Lower lobe of right lung (tissue), 2 donors: Measurements from ENCODE around the gene THAP8. TPM values are rescaled to one million over a fixed set of nuclear protein-coding genes. Genes with fewer than 3 reads are reported as not detected.

ENCODE experiments used
- ATAC-seq, 2 donors: fragments of 200-7000 bp; cut with Tn5 transposase; one replicate each; pipeline ENCODE4 v1.9.1; 2020 to 2022; ENCODE audit warnings: mild to moderate bottlenecking in 2 of 2, moderate library complexity in 2 of 2
- DNase-seq: peaks from one replicate; pipeline ENCODE4 v3.0.0-alpha.2; 2020
- H3K27ac ChIP-seq: fragments of 200-600 bp; one replicate; pipeline ENCODE4 v1.8.0; 2022
- H3K27me3 ChIP-seq: fragments of 200-600 bp; one replicate; pipeline ENCODE4 v1.8.0; 2022; ENCODE audit warnings: low read depth
- H3K36me3 ChIP-seq: fragments of 200-600 bp; one replicate; pipeline ENCODE4 v1.8.0; 2022; ENCODE audit warnings: mild to moderate bottlenecking
- H3K4me1 ChIP-seq: fragments of 200-600 bp; one replicate; pipeline ENCODE4 v1.8.0; 2022
- H3K4me3 ChIP-seq: fragments of 200-600 bp; one replicate; pipeline ENCODE4 v1.8.0; 2022; ENCODE audit warnings: mild to moderate bottlenecking
- H3K9me3 ChIP-seq: fragments of 200-600 bp; one replicate; pipeline ENCODE4 v1.8.0; 2022
- intact Hi-C: fragments of 100-400 bp; cut with DNase I; formaldehyde crosslinking; loops from one replicate; pipeline ENCODE4 v1.11.0; 2022
- total RNA-seq: library from RNA; stranded (reverse); fragmentation: NEBNext Ultra II Directional; extraction: Animal tissue kit (Norgen Biotek cat#: 25700); gene quantifications from one replicate; pipeline ENCODE4 v1.2.1, GENCODE V29; 2021
- TF ChIP-seq, protein P1 (sequence below): fragments of 200-600 bp; IDR thresholded peaks from one replicate; pipeline ENCODE4 v1.8.0; 2022; ENCODE audit warnings: antibody characterized with exemption, mild to moderate bottlenecking
- donor health status: DM: no; HTN: yes; CAD: no; lungs with severe emphysema.

Gene THAP8
- total RNA-seq, 1 donor from 2014 or later = 5.5 TPM

DNA sequence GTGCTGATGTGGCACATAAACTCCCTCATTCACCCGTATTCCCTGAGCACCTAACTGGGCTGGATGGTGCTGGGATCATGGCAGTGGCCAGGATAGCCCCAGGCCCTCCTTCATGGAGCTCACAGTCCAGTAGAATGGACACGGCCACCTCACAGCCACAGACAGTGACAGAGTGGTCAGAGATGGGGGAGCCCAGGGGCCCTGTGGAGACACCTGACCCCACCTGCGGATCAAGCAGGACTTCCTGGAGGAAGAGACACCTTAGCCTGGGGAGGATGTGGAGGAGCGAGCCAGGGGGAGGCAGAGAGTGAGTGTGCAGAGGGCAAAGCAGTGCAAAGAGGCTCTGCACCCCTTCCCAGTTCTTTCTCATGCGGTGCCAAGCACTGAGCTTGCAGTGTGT is 35.8 kb upstream of the THAP8 start:
- intact Hi-C loops = no loop called here
- no peaks in the 10 kb centered on the region for H3K4me1 ChIP-seq
- TF ChIP-seq, protein P1, sequence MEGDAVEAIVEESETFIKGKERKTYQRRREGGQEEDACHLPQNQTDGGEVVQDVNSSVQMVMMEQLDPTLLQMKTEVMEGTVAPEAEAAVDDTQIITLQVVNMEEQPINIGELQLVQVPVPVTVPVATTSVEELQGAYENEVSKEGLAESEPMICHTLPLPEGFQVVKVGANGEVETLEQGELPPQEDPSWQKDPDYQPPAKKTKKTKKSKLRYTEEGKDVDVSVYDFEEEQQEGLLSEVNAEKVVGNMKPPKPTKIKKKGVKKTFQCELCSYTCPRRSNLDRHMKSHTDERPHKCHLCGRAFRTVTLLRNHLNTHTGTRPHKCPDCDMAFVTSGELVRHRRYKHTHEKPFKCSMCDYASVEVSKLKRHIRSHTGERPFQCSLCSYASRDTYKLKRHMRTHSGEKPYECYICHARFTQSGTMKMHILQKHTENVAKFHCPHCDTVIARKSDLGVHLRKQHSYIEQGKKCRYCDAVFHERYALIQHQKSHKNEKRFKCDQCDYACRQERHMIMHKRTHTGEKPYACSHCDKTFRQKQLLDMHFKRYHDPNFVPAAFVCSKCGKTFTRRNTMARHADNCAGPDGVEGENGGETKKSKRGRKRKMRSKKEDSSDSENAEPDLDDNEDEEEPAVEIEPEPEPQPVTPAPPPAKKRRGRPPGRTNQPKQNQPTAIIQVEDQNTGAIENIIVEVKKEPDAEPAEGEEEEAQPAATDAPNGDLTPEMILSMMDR = no peak

DNA sequence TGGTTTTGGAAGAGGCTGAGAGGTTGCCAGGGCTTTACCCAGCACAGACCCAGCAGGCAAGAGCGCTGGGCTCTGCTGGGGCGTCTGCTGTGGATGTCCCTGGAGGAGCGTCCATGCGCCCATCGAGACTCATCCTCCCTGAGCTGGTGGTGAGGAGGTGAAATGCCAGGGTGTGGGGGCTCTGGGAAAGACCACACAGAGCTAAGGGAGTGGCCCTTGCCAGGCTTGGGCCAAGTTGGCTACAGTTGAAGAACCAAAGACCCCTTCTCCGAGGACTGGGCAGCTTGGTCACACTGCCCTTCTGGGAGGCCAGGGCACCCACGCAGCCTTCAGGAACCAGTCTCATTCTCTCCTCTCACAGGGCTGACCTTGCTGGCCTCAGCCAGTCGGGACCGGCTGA is 32.2 kb upstream of the THAP8 start:
- H3K27ac ChIP-seq = no peak overlapping the region
- ATAC-seq (no peak), DNase-seq (no peak)
- H3K36me3 ChIP-seq = no peaks in the 10 kb centered on the region
- no peaks in the 10 kb centered on the region for H3K9me3 ChIP-seq
- no peaks in the 10 kb centered on the region for H3K4me1 ChIP-seq
- H3K27me3 ChIP-seq = no peaks in the 10 kb centered on the region
- intact Hi-C loops = no loop called here
- TF ChIP-seq, protein P1 = no peak
- no peak overlapping the region for H3K4me3 ChIP-seq

More for the DNA sequence above, 35.8 kb upstream of the THAP8 start:
- DNase-seq (no peak), ATAC-seq (no peak)
- Histone ChIP-seq H3K36me3 (no peaks in the 10 kb centered on the region), H3K9me3 (no peaks in the 10 kb centered on the region), H3K27me3 (no peaks in the 10 kb centered on the region), H3K27ac (no peak overlapping the region), H3K4me3 (no peak overlapping the region)

DNA sequence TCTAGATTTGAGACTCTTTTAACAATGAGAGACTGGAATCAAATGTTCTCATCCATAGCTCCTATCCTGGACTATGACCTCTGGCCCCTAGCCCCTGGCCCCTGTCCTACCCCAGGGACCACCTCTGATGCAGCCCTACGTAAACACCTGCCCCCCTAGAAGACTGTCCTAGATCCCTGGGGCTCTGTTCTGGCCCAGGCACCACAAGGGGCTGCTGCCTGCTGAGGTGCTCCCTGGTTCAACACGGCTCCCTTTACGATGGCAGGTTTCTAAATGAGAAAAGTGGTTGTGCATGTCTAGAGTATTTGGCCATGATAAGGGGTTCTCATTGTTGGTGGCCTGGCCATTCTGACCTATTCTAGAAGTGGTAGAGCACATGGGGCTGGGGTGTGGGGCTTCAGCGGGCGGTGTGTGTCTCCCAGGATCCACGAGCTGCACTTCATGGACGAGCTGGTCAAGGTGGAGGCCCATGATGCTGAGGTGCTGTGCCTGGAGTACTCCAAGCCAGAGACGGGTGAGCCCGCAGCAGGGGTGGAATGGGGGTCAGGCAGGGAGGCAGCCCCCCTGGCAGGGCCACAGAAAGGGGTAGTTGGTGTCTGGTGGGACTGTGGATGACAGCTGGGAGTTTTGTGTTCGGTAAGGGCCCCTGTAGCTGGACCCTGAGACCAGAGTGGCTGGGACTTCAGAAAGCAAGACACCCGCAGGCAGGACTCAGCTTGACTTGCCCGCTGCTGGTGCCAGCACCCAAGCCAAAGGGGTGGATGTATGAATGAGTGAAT is 30.3 kb upstream of the THAP8 start:
- DNase-seq (no peak), ATAC-seq (no peak)
- H3K4me3 ChIP-seq = no peak overlapping the region
- no peaks in the 10 kb centered on the region for H3K27me3 ChIP-seq
- no peak overlapping the region for H3K27ac ChIP-seq
- intact Hi-C loops = no loop called here
- TF ChIP-seq, protein P1 = no peak
- H3K4me1 ChIP-seq = no peaks in the 10 kb centered on the region
- no peaks in the 10 kb centered on the region for H3K36me3 ChIP-seq
- H3K9me3 ChIP-seq = no peaks in the 10 kb centered on the region

DNA sequence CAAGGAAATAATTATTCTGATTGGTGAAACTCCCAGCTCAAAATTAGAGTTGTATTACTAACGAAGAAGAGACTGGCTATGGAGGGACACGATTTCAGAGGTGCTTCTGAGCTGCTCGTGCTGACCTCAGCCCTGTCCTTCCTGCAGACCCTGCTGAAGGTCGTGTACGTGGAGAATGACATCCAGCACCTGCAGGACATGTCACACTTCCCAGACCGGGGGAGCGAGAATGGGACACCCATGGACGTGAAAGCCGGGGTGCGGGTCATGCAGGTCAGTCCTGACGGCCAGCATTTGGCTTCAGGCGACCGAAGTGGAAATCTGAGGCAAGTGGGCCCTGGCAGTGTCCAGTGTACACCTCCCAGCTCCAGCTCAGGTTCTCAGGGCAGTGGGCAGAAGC is 28.8 kb upstream of the THAP8 start:
- DNase-seq = no peak
- H3K4me1 ChIP-seq = no peaks in the 10 kb centered on the region
- TF ChIP-seq, protein P1 = no peak
- no peaks in the 10 kb centered on the region for H3K27me3 ChIP-seq
- H3K36me3 ChIP-seq = no peaks in the 10 kb centered on the region
- no peak for ATAC-seq
- H3K4me3 ChIP-seq = no peak overlapping the region
- no peak overlapping the region for H3K27ac ChIP-seq
- intact Hi-C loops = no loop called here
- no peaks in the 10 kb centered on the region for H3K9me3 ChIP-seq

DNA sequence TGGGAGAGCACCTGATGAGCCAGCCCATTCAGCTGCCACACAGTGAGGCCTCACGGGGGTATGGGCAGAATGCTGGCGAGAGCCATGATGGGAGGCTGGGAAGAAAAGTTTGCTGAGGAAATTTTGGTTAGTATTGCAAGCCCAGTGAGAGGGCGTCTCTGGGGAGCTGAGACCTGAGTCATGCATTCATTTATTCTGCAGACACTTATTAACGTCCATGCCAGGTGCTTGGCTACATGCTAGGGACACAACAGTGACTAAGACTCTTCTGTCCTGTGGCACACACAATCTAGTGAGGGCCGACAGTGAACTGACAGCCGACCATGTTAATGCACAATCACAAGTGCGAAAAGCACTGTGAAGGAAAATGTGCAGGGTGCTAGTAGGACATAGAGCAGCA is 27.8 kb upstream of the THAP8 start:
- H3K36me3 ChIP-seq = no peaks in the 10 kb centered on the region
- ATAC-seq (no peak), DNase-seq (no peak)
- no peaks in the 10 kb centered on the region for H3K27me3 ChIP-seq
- no peaks in the 10 kb centered on the region for H3K4me1 ChIP-seq
- no peaks in the 10 kb centered on the region for H3K9me3 ChIP-seq
- TF ChIP-seq, protein P1 = no peak
- no peak overlapping the region for H3K4me3 ChIP-seq
- H3K27ac ChIP-seq = no peak overlapping the region
- intact Hi-C loops = no loop called here
